ENCODE measurements around the gene ASIC2. TPM values are rescaled to one million over a fixed set of nuclear protein-coding genes. Genes with fewer than 3 reads are reported as not detected.

Gene ASIC2
- total RNA-seq, 1 donor from 2014 or later: not detected

GRCh38 chr17:33196883-33197282 is 96.2 kb downstream of the ASIC2 start:
- TF ChIP-seq, protein P1, sequence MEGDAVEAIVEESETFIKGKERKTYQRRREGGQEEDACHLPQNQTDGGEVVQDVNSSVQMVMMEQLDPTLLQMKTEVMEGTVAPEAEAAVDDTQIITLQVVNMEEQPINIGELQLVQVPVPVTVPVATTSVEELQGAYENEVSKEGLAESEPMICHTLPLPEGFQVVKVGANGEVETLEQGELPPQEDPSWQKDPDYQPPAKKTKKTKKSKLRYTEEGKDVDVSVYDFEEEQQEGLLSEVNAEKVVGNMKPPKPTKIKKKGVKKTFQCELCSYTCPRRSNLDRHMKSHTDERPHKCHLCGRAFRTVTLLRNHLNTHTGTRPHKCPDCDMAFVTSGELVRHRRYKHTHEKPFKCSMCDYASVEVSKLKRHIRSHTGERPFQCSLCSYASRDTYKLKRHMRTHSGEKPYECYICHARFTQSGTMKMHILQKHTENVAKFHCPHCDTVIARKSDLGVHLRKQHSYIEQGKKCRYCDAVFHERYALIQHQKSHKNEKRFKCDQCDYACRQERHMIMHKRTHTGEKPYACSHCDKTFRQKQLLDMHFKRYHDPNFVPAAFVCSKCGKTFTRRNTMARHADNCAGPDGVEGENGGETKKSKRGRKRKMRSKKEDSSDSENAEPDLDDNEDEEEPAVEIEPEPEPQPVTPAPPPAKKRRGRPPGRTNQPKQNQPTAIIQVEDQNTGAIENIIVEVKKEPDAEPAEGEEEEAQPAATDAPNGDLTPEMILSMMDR (IDR thresholded peaks at IDR 0.05; ENCODE audit: unreplicated experiment): no peak
- Mint-ChIP-seq H3K4me3 (ENCODE audit: unreplicated experiment) (no peak overlapping the region), H3K4me1 (ENCODE audit: unreplicated experiment) (no peaks in the 10 kb centered on the region), H3K9me3 (ENCODE audit: unreplicated experiment) (no peaks in the 10 kb centered on the region), H3K27me3 (ENCODE audit: unreplicated experiment) (peaks cover 2% of the 10 kb centered on the region), H3K27ac (ENCODE audit: unreplicated experiment) (no peak overlapping the region), H3K36me3 (ENCODE audit: low read depth, unreplicated experiment) (no peaks in the 10 kb centered on the region)
- no peak for DNase-seq (ENCODE audit: low spot score)

GRCh38 chr17:33192951-33193911 is 99.9 kb downstream of the ASIC2 start:
- Mint-ChIP-seq H3K27me3 (ENCODE audit: unreplicated experiment) (no peaks in the 10 kb centered on the region), H3K4me1 (ENCODE audit: unreplicated experiment) (no peaks in the 10 kb centered on the region), H3K9me3 (ENCODE audit: unreplicated experiment) (no peaks in the 10 kb centered on the region), H3K4me3 (ENCODE audit: unreplicated experiment) (no peak overlapping the region), H3K27ac (ENCODE audit: unreplicated experiment) (no peak overlapping the region), H3K36me3 (ENCODE audit: low read depth, unreplicated experiment) (no peaks in the 10 kb centered on the region)
- TF ChIP-seq, protein P1 (IDR thresholded peaks at IDR 0.05; ENCODE audit: unreplicated experiment): no peak
- DNase-seq (ENCODE audit: low spot score): no peak

GRCh38 chr17:33183487-33184026 is 109.5 kb downstream of the ASIC2 start:
- no peaks in the 10 kb centered on the region for H3K9me3 Mint-ChIP-seq (ENCODE audit: unreplicated experiment)
- H3K4me3 Mint-ChIP-seq (ENCODE audit: unreplicated experiment): no peak overlapping the region
- no peak for DNase-seq (ENCODE audit: low spot score)
- H3K36me3 Mint-ChIP-seq (ENCODE audit: low read depth, unreplicated experiment): no peaks in the 10 kb centered on the region
- no peaks in the 10 kb centered on the region for H3K4me1 Mint-ChIP-seq (ENCODE audit: unreplicated experiment)
- H3K27me3 Mint-ChIP-seq (ENCODE audit: unreplicated experiment): peaks cover 3% of the 10 kb centered on the region
- TF ChIP-seq, protein P1 (IDR thresholded peaks at IDR 0.05; ENCODE audit: unreplicated experiment): no peak
- no peak overlapping the region for H3K27ac Mint-ChIP-seq (ENCODE audit: unreplicated experiment)

- no peak overlapping the region for H3K27ac Mint-ChIP-seq (ENCODE audit: unreplicated experiment)
- DNase-seq (ENCODE audit: low spot score): no peak
- TF ChIP-seq, protein P1 (IDR thresholded peaks at IDR 0.05; ENCODE audit: unreplicated experiment): no peak
- no peak overlapping the region for H3K4me3 Mint-ChIP-seq (ENCODE audit: unreplicated experiment)
- peaks cover 1% of the 10 kb centered on the region for H3K27me3 Mint-ChIP-seq (ENCODE audit: unreplicated experiment)
- no peaks in the 10 kb centered on the region for H3K4me1 Mint-ChIP-seq (ENCODE audit: unreplicated experiment)
- no peaks in the 10 kb centered on the region for H3K9me3 Mint-ChIP-seq (ENCODE audit: unreplicated experiment)
- H3K36me3 Mint-ChIP-seq (ENCODE audit: low read depth, unreplicated experiment): no peaks in the 10 kb centered on the region
Measured at GRCh38 chr17:33179151-33179550, 113.9 kb downstream of the ASIC2 start.

GRCh38 chr17:33178681-33179080 is 114.4 kb downstream of the ASIC2 start:
- DNase-seq (ENCODE audit: low spot score): no peak
- H3K9me3 Mint-ChIP-seq (ENCODE audit: unreplicated experiment): no peaks in the 10 kb centered on the region
- H3K36me3 Mint-ChIP-seq (ENCODE audit: low read depth, unreplicated experiment): no peaks in the 10 kb centered on the region
- peaks cover 1% of the 10 kb centered on the region for H3K27me3 Mint-ChIP-seq (ENCODE audit: unreplicated experiment)
- no peaks in the 10 kb centered on the region for H3K4me1 Mint-ChIP-seq (ENCODE audit: unreplicated experiment)
- no peak overlapping the region for H3K4me3 Mint-ChIP-seq (ENCODE audit: unreplicated experiment)
- TF ChIP-seq, protein P1 (IDR thresholded peaks at IDR 0.05; ENCODE audit: unreplicated experiment): no peak
- no peak overlapping the region for H3K27ac Mint-ChIP-seq (ENCODE audit: unreplicated experiment)

Measured in endothelial cell (in vitro differentiated cells).